ENCODE results near the gene ADAMTSL2.

Gene ADAMTSL2

GRCh38 chr9:133572821-133573361 is 38.4 kb downstream of the ADAMTSL2 start:
- TF ChIP-seq CEBPB (IDR thresholded peaks at IDR 0.05) (no peak), NFIC (IDR thresholded peaks at IDR 0.05) (no peak), TAF1 (IDR thresholded peaks at IDR 0.05; ENCODE audit: low read depth) (no peak), EP300 (IDR thresholded peaks at IDR 0.05; ENCODE audit: borderline replicate concordance) (no peak), REST (IDR thresholded peaks at IDR 0.05; ENCODE audit: low read depth) (no peak), TCF12 (IDR thresholded peaks at IDR 0.05; ENCODE audit: low read depth) (no peak), YY1 (IDR thresholded peaks at IDR 0.05; ENCODE audit: low read depth) (no peak), ZBTB7A (IDR thresholded peaks at IDR 0.05; ENCODE audit: low read depth) (no peak), TEAD4 (IDR thresholded peaks at IDR 0.05) (no peak), USF1 (IDR thresholded peaks at IDR 0.05) (no peak), RAD21 (IDR thresholded peaks at IDR 0.05; ENCODE audit: low read depth) (no peak), FOXM1 (IDR thresholded peaks at IDR 0.05; ENCODE audit: borderline replicate concordance, low read depth) (no peak), MAX (IDR thresholded peaks at IDR 0.05) (no peak), EGR1 (IDR thresholded peaks at IDR 0.05) (no peak)

- no peak for TF ChIP-seq YY1 (IDR thresholded peaks at IDR 0.05; ENCODE audit: low read depth)
- no peak for TF ChIP-seq FOXM1 (IDR thresholded peaks at IDR 0.05; ENCODE audit: borderline replicate concordance, low read depth)
- TF ChIP-seq TCF12 (IDR thresholded peaks at IDR 0.05; ENCODE audit: low read depth): no peak
- TF ChIP-seq REST (IDR thresholded peaks at IDR 0.05; ENCODE audit: low read depth): no peak
- TF ChIP-seq CREB1 (IDR thresholded peaks at IDR 0.05; ENCODE audit: low read depth): no peak
- no peak for TF ChIP-seq MAX (IDR thresholded peaks at IDR 0.05)
- TF ChIP-seq TAF1 (IDR thresholded peaks at IDR 0.05; ENCODE audit: low read depth): no peak
- no peak for TF ChIP-seq TEAD4 (IDR thresholded peaks at IDR 0.05)
- no peak for TF ChIP-seq EP300 (IDR thresholded peaks at IDR 0.05; ENCODE audit: borderline replicate concordance)
- TF ChIP-seq ZBTB7A (IDR thresholded peaks at IDR 0.05; ENCODE audit: low read depth): no peak
- no peak for TF ChIP-seq EGR1 (IDR thresholded peaks at IDR 0.05)
- no peak for TF ChIP-seq USF1 (IDR thresholded peaks at IDR 0.05)
- TF ChIP-seq NFIC (IDR thresholded peaks at IDR 0.05): no peak
- no peak for TF ChIP-seq CEBPB (IDR thresholded peaks at IDR 0.05)
Measured at GRCh38 chr9:133573791-133574515, 39.4 kb downstream of the ADAMTSL2 start.

GRCh38 chr9:133574771-133575170 is 40.3 kb downstream of the ADAMTSL2 start:
- TF ChIP-seq NFIC (IDR thresholded peaks at IDR 0.05) (no peak), MAX (IDR thresholded peaks at IDR 0.05) (no peak), FOXM1 (IDR thresholded peaks at IDR 0.05; ENCODE audit: borderline replicate concordance, low read depth) (no peak), RAD21 (IDR thresholded peaks at IDR 0.05; ENCODE audit: low read depth) (no peak), REST (IDR thresholded peaks at IDR 0.05; ENCODE audit: low read depth) (no peak), CREB1 (IDR thresholded peaks at IDR 0.05; ENCODE audit: low read depth) (no peak), ZBTB7A (IDR thresholded peaks at IDR 0.05; ENCODE audit: low read depth) (no peak)
